Vagina (tissue), 2 donors: ENCODE measurements around the gene TLNRD1.

Experiments used
- POLR2A ChIP-seq, 2 donors: fragments of 450-650 bp; IDR thresholded peaks; one replicate each; pipeline ENCODE4 v1.6.1; 2017; ENCODE audit warnings: antibody characterized with exemption in 2 of 2, mild to moderate bottlenecking in 2 of 2, moderate library complexity in 2 of 2
- TF ChIP-seq, protein P1 (sequence below), 3 experiments: fragments of 450-650 bp in 2 of 3; fragments of 200-600 bp in 1 of 3; sonication (generic) in 1 of 3; IDR thresholded peaks; one replicate each; pipeline ENCODE4 v1.5.1; 2017 to 2019; ENCODE audit warnings: antibody characterized with exemption in 3 of 3, mild to moderate bottlenecking in 2 of 3, moderate library complexity in 2 of 3

GRCh38 chr15:81049835-81050234 is 49.1 kb downstream of the TLNRD1 start:
- TF ChIP-seq, protein P1, sequence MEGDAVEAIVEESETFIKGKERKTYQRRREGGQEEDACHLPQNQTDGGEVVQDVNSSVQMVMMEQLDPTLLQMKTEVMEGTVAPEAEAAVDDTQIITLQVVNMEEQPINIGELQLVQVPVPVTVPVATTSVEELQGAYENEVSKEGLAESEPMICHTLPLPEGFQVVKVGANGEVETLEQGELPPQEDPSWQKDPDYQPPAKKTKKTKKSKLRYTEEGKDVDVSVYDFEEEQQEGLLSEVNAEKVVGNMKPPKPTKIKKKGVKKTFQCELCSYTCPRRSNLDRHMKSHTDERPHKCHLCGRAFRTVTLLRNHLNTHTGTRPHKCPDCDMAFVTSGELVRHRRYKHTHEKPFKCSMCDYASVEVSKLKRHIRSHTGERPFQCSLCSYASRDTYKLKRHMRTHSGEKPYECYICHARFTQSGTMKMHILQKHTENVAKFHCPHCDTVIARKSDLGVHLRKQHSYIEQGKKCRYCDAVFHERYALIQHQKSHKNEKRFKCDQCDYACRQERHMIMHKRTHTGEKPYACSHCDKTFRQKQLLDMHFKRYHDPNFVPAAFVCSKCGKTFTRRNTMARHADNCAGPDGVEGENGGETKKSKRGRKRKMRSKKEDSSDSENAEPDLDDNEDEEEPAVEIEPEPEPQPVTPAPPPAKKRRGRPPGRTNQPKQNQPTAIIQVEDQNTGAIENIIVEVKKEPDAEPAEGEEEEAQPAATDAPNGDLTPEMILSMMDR (IDR thresholded peaks at IDR 0.05) = no peak
- TF ChIP-seq POLR2A (IDR thresholded peaks at IDR 0.05) = no peak
